Measurements from ENCODE around the gene PDCD11. TPM values are rescaled to one million over a fixed set of nuclear protein-coding genes. Genes with fewer than 3 reads are reported as not detected.

PDCD11 gene
- total and polyA plus RNA-seq, 2 of the 8 experiments (the other 6 are each of a cell fraction or from before 2014, with no cell fraction given) = 18.1 to 79.1 TPM

DNA sequence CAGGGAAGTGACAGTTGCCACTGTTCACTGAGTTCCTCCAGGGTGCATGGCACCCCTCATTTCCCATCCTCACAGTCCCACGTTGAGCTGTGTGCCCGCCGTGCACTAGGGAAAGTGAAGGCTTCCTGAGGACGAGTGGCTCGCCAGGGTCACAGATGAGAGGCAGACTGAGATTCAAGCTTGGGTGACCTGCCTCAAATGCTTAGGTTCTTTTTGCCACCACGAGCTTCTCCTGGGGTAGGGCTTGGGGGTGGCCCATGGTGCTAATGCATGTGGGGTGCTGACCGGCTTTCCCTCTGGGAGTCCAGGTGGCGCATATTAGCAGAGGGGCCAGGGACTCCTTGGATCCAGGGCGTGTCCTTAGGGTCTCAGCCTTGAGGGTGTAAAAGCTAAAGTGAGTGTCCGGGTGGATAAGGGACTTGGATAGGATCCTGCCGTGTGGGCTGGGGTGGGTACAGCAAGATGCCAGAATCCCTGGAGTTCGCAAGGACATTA, 53.8 kb downstream of the PDCD11 start:
- H4K20me1 ChIP-seq (replicated peaks in 1 of 2; ENCODE audit: control insufficient read depth in 1 of 2, insufficient read depth in 2 of 2, low read length in 2 of 2) = peaks cover 3 to 5% of the 10 kb centered on the region in 2 experiments
- H2AK5ac ChIP-seq (ENCODE audit: low read depth, low read length) = no peak overlapping the region
- no peak overlapping the region for H2BK15ac ChIP-seq (ENCODE audit: low read length)
- no peak overlapping the region for H4K5ac ChIP-seq (ENCODE audit: insufficient read length, low read depth, low read length)
- ChIA-PET CTCF (ENCODE audit: partially characterized antibody) (interaction anchor here (1.7 to 5.0 kb wide), 4 partner anchors 26 to 35 kb away, joined by 5 to 30 read pairs (median 17); no protein-coding TSS in a partner anchor), POLR2A (ENCODE audit: partially characterized antibody) (interaction anchor here (1.3 to 3.2 kb wide), 2 partner anchors 11 to 26 kb away, joined by 5 to 12 read pairs; no protein-coding TSS in a partner anchor)
- H4K8ac ChIP-seq (ENCODE audit: extremely low read depth, insufficient read depth, low read length) = no peak overlapping the region
- peaks cover 3 to 23% (median 15%) of the 10 kb centered on the region in 4 experiments; a peak in 6 of 8 replicates for H3K36me3 ChIP-seq (ENCODE audit: control insufficient read depth in 2 of 4, insufficient read depth in 4 of 4, low read length in 3 of 4)
- H3K4me1 ChIP-seq (replicated peaks in 1 of 4; ENCODE audit: control insufficient read depth in 3 of 4, insufficient read depth in 4 of 4, low read length in 3 of 4) = peaks cover 0 to 15% (median 4%) of the 10 kb centered on the region in 4 experiments; a peak in 5 of 7 replicates
- no peak overlapping the region for H3K14ac ChIP-seq (ENCODE audit: insufficient read length)
- H3K56ac ChIP-seq (replicated peaks; ENCODE audit: insufficient read length, low read depth, low read length) = no peak overlapping the region
- no peaks in the 10 kb centered on the region for H3K79me2 ChIP-seq (ENCODE audit: control insufficient read depth in 1 of 2, insufficient read depth in 2 of 2, low read length in 2 of 2)
- no peak overlapping the region for H3K4me2 ChIP-seq (ENCODE audit: insufficient read depth in 1 of 2, low read depth in 2 of 2, low read length in 2 of 2)
- H3K27me3 ChIP-seq (replicated peaks in 1 of 4; ENCODE audit: control insufficient read depth in 3 of 4, extremely low read depth in 1 of 4, insufficient read depth in 3 of 4, low read length in 3 of 4) = no peaks in the 10 kb centered on the region; a peak in 2 of 7 replicates
- no peak for DNase-seq (ENCODE audit: low read depth in 1 of 2, low spot score in 2 of 2)
- H2BK120ac ChIP-seq (replicated peaks; ENCODE audit: low read depth, low read length) = no peak overlapping the region
- H4K91ac ChIP-seq (replicated peaks; ENCODE audit: insufficient read length, low read length) = no peak overlapping the region
- H3K79me1 ChIP-seq (ENCODE audit: low read depth, low read length) = no peaks in the 10 kb centered on the region; the same call in 1 of the 2 replicates
- no peak for FAIRE-seq
- H3K4me3 ChIP-seq (ENCODE audit: extremely low read depth in 1 of 4, insufficient read depth in 2 of 4, low read depth in 3 of 4, low read length in 4 of 4) = no peak overlapping the region
- H3K23ac ChIP-seq (ENCODE audit: insufficient read length) = no peak overlapping the region
- no peak overlapping the region for H3K18ac ChIP-seq (ENCODE audit: extremely low read depth, low read length)
- 85% methylated on average over 12 of the region's 12 CpGs; no CpG with 5 or more reads in 1 of the 2 experiments for WGBS, 2 experiments (ENCODE audit: extremely low coverage in 1 of 2, insufficient coverage in 1 of 2, insufficient read length in 1 of 2, insufficient replicate concordance in 2 of 2, low coverage in 1 of 2, low lambda C conversion rate in 2 of 2, missing lambda C conversion rate in 1 of 2)
- H3K4ac ChIP-seq (replicated peaks; ENCODE audit: insufficient read length, low read depth, low read length) = no peak overlapping the region
- H2BK20ac ChIP-seq (ENCODE audit: low read length) = no peak overlapping the region
- H3K27ac ChIP-seq (ENCODE audit: low read depth, low read length) = no peak overlapping the region
- no peak overlapping the region for H3K9ac ChIP-seq (replicated peaks in 1 of 4; ENCODE audit: extremely low read depth in 1 of 4, low read depth in 3 of 4, low read length in 3 of 4)
- H2BK5ac ChIP-seq (ENCODE audit: low read depth, low read length) = no peak overlapping the region
- H2BK12ac ChIP-seq (ENCODE audit: low read depth, low read length) = no peak overlapping the region
- no peaks in the 10 kb centered on the region for H3K9me3 ChIP-seq (ENCODE audit: insufficient read depth in 2 of 2, low read depth in 1 of 2, low read length in 1 of 2)
- H2AFZ ChIP-seq (ENCODE audit: low read length) = no peak overlapping the region
- peaks cover 3% of the 10 kb centered on the region; the same call in 1 of the 2 replicates for H3K23me2 ChIP-seq (ENCODE audit: low read depth, low read length)
- TF ChIP-seq, protein P1, sequence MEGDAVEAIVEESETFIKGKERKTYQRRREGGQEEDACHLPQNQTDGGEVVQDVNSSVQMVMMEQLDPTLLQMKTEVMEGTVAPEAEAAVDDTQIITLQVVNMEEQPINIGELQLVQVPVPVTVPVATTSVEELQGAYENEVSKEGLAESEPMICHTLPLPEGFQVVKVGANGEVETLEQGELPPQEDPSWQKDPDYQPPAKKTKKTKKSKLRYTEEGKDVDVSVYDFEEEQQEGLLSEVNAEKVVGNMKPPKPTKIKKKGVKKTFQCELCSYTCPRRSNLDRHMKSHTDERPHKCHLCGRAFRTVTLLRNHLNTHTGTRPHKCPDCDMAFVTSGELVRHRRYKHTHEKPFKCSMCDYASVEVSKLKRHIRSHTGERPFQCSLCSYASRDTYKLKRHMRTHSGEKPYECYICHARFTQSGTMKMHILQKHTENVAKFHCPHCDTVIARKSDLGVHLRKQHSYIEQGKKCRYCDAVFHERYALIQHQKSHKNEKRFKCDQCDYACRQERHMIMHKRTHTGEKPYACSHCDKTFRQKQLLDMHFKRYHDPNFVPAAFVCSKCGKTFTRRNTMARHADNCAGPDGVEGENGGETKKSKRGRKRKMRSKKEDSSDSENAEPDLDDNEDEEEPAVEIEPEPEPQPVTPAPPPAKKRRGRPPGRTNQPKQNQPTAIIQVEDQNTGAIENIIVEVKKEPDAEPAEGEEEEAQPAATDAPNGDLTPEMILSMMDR (IDR thresholded peaks at IDR 0.05; ENCODE audit: control extremely low read depth in 1 of 3, insufficient read depth in 1 of 3, low read depth in 1 of 3, low read length in 3 of 3) = no peak
- TF ChIP-seq GABPA (IDR thresholded peaks at IDR 0.05; ENCODE audit: borderline replicate concordance, insufficient read depth, low read length) = no peak
- no peak for TF ChIP-seq MAFK (IDR thresholded peaks at IDR 0.05; ENCODE audit: low read depth, low read length)
- no peak for TF ChIP-seq JUN (IDR thresholded peaks at IDR 0.05; ENCODE audit: low read depth, low read length)
- no peak for TF ChIP-seq ZNF274 (IDR thresholded peaks at IDR 0.05; ENCODE audit: borderline replicate concordance, extremely low read depth, low read length)
- no peak for TF ChIP-seq PHF8 (conservative IDR thresholded peaks at IDR 0.05; ENCODE audit: low read depth, low read length)
- TF ChIP-seq RFX5 (IDR thresholded peaks at IDR 0.05; ENCODE audit: borderline replicate concordance, low read depth, low read length) = no peak
- no peak for TF ChIP-seq TBP (IDR thresholded peaks at IDR 0.05; ENCODE audit: low read depth, low read length)
- TF ChIP-seq BACH1 (IDR thresholded peaks at IDR 0.05; ENCODE audit: low read length) = no peak
- no peak for TF ChIP-seq SRF (IDR thresholded peaks at IDR 0.05; ENCODE audit: low read depth, low read length)
- TF ChIP-seq JUND (IDR thresholded peaks at IDR 0.05; ENCODE audit: low read length) = no peak
- no peak for TF ChIP-seq SIRT6 (IDR thresholded peaks at IDR 0.05; ENCODE audit: low read length)
